Omental fat pad (tissue), 4 donors: ENCODE results near the gene ALKBH7. TPM values are rescaled to one million over a fixed set of nuclear protein-coding genes. Genes with fewer than 3 reads are reported as not detected.
"Not testable (repeated sequence)": the region's sequence is repeated elsewhere in the genome, so short reads cannot be mapped to it uniquely, and the experiment has no call there.

Experiments
- ATAC-seq: fragments of 150-250 bp; one replicate; pipeline ENCODE4 v1.9.1; 2016; ENCODE audit warnings: mild to moderate bottlenecking, moderate library complexity; ENCODE audit not compliant: low FRiP score
- DNase-seq: peaks from one replicate; pipeline ENCODE4 v3.0.0-alpha.2; 2019; ENCODE audit warnings: low spot score
- total RNA-seq, 4 donors: library from RNA; depleted of rRNA; stranded (reverse); fragments of >200 nt; gene quantifications; one replicate each; pipeline ENCODE4 v1.1.0, GENCODE V29; 2016
- TF ChIP-seq, protein P1 (sequence below), 3 donors: fragments of 450-650 bp; IDR thresholded peaks; one replicate each; pipeline ENCODE4 v1.5.1; 2016 to 2017; ENCODE audit warnings: antibody characterized with exemption in 3 of 3, mild to moderate bottlenecking in 3 of 3, moderate library complexity in 2 of 3

ALKBH7 gene
- total RNA-seq, 4 donors from 2014 or later = 39.3 to 49.2 (median 43.4) TPM

DNA sequence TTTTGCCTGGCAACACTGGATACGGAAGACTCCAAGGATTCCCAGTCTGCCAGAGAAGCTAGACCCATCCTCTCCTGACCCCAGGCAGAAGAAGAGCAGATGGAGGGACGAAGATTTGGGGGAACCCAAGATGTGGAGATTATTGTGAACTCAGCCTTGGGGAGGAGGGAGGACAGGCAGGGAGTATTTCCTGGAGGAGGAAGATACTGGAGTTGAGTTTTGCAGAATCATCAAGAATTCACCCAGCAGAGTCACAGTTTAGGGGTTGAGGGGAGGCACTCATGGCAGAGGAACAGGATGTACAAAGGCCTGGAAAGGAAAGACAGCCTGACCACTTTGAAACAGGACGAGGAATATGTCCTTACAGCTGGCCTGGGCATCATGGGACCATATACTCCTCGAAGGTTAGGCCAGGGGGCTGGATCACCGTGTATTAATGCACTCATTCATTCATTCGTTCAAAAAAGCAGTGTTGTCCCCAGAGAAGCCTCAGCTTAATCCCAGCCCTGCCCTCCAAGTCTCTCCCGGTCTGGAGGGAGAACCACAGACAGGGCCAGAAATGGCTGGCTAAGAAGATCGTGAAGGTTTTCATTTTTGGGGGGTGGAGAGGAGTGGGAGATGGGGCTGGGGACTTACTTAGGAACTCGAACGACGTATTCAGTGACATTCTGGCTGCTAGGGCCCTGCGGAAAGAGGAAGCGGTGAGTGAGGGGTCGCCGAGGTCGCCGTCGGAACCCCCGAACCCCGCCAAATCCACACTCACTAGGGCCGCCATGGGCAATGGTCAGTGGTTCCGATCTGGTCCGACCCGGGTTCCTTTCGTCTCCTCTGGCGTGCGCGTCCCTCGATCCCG lies 19.9 kb downstream of the ALKBH7 start:
- ATAC-seq (no peak), DNase-seq (no peak)
- TF ChIP-seq, protein P1, sequence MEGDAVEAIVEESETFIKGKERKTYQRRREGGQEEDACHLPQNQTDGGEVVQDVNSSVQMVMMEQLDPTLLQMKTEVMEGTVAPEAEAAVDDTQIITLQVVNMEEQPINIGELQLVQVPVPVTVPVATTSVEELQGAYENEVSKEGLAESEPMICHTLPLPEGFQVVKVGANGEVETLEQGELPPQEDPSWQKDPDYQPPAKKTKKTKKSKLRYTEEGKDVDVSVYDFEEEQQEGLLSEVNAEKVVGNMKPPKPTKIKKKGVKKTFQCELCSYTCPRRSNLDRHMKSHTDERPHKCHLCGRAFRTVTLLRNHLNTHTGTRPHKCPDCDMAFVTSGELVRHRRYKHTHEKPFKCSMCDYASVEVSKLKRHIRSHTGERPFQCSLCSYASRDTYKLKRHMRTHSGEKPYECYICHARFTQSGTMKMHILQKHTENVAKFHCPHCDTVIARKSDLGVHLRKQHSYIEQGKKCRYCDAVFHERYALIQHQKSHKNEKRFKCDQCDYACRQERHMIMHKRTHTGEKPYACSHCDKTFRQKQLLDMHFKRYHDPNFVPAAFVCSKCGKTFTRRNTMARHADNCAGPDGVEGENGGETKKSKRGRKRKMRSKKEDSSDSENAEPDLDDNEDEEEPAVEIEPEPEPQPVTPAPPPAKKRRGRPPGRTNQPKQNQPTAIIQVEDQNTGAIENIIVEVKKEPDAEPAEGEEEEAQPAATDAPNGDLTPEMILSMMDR (IDR thresholded peaks at IDR 0.05) = no peak

DNA sequence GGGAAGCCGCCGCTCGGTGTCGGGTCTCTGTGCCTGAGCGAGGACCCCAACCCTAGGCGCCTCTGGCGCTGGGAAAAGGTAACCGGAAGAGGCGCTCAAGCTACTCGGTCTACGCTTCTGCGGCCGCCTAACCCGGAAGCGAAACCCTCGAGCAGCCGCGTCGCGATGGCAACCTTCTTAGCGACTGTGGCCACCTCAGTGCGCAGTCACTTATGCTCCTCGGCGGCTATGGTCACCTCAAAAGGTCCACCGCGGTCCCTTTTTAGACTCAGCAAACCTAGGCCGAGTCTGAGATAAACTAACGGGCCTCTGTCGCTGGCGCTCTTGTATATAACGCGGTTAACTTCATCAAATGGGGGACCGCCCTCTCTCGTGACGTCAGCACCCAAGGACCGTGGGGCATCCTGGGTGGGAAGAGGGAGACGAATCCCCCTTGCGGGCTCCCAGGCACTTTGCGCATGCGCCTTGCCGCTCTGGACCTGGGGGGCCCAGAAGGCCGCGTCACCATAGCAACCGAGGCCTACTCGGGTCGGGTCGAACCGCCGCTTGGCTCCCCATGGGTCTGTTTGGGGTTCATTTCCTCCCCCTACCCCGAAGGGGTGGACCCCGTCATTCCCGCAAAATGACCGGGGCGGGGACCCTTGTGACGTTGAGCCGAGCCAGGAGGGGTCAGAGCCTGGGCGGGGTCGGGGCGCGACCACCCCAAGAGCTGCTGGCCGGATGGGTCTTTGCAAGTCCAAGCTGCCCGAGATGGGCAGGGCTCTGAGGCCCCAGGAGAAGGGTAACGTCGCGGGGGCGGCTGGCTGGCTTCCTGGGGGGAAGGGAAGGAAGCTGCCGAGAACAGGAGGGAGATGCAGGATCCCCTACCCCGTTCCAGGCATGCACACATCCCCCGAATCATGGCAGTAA lies 20.7 kb downstream of the ALKBH7 start, which contains the start of gene GTF2F1:
Gene GTF2F1 (minus strand): TSS at position 91 of the 909 bp plus-strand sequence. CDS start 169 bp downstream, outside the sequence.
- TF ChIP-seq, protein P1 (IDR thresholded peaks at IDR 0.05) = no peak
- peak; percentile 84 for DNase-seq
- peak; percentile 89 for ATAC-seq

DNA sequence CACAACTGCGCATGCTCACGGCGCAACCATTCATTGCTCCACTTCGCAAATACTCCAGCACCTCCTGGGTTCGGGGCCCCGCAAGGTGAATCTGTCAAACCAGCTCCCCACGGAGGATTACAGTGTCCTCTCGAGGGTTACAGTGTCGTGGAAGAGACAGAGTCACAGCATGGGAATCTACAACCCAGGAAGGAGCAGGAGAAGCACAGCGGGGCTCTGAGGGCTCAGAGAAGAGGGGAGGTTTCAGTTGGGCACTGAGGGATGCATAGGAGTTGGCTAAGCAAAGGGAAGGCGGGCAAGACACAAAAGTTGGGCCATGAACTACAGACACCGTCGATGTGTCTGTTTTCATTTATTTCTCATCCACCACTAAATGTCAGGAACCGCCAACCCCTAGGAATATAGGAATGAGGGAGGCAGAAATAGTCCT lies 21.4 kb downstream of the ALKBH7 start:
- DNase-seq = no peak
- TF ChIP-seq, protein P1 (IDR thresholded peaks at IDR 0.05) = no peak
- no peak for ATAC-seq

DNA sequence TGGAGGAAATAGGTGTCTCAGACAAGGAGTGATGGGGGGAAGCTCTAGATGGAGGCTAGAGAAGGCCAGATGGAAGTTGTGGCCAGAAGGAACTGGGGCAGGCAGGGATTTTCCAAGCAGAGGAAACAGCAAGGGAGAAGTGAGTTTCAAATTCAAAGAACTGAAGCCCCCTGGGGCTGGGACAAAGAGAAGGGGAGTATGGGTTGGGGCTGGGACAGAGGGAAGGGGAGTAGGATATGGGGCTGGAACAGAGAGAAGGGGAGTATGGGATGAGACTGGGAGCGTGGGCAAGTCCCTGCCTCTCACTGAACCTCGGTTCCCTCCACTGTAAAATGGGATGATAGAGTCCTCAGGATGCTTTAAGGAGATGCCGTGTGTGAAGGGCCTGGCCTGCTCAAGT lies 22.2 kb downstream of the ALKBH7 start:
- DNase-seq (no peak), ATAC-seq (no peak)
- TF ChIP-seq, protein P1 (IDR thresholded peaks at IDR 0.05) = no peak

DNA sequence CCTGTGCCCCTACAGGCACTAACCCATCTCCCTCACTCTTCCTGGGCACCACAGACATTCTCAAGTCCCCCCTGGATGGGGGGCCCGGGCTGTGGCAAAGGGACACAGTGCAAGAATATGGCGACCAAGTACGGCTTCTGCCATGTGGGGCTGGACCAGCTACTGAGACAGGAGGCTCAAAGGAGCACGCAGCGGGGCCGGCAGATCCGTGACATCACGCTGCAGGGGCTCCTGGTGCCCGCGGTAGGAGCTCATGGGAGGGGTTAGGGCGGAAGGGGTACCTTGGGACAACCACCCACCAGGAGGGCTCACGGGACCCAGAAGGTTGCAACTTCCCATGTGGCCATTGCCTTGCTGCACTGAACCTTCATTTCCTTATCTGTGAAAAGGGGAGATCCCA lies 23.7 kb downstream of the ALKBH7 start:
- ATAC-seq (no peak), DNase-seq (no peak)
- TF ChIP-seq, protein P1 (IDR thresholded peaks at IDR 0.05) = no peak

DNA sequence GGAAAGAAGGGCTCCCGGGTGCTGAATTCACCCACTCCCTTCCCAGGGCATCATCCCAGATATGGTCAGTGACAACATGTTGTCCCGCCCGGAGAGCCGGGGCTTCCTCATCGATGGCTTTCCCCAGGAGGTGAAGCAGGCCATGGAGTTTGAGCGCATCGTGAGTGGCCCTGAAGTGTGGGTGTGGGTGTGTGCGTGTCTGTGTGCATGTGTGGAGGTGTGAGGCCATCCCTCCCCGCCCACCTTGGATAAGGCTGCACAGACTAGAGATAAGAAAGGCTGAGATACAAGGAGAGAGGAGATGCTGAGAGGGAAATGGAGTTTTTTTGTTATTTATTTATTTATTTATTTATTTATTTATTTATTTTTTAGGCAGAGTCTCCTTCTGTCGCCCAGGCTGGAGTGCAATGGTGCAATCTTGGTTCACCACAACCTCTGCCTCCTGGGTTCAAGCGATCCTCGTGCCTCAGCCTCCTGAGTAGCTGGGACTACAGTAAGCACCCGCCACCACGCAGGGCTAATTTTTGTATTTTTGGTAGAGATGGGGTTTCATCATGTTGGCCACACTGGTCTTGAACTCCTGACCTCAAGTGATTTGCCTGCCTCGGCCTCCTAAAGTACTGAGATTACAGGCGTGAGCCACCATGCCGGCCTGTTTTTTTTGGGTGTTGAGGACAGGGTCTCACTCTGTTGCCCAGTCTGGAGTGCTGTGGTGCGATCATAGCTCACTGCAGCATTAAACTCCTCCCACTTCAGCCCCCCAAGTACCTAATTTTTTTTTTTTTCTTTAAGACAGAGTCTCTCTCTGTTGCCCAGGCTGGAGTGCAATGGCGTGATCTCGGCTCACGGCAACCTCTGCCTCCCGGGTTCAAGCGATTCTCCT lies 27.7 kb downstream of the ALKBH7 start:
- ATAC-seq = not testable (repeated sequence)

More for the DNA sequence above, 27.7 kb downstream of the ALKBH7 start:
- not testable (repeated sequence) for DNase-seq
